H1 (cell line): Measurements from ENCODE around the gene TMEM72. TPM values are rescaled to one million over a fixed set of nuclear protein-coding genes. Genes with fewer than 3 reads are reported as not detected.

ENCODE experiments used
- HDAC2 ChIP-seq, 2 experiments: fragments of 300-600 bp in 1 of 2; sonication (generic) in 1 of 2; IDR thresholded peaks; 2 replicates each; pipeline ENCODE4 v1.6.1; 2011 to 2012; ENCODE audit warnings: low read depth in 2 of 2, low read length in 2 of 2, mild to moderate bottlenecking in 2 of 2, moderate library complexity in 2 of 2, borderline replicate concordance in 1 of 2, inconsistent platforms in 1 of 2
- JUND ChIP-seq: IDR thresholded peaks from 2 replicates; pipeline ENCODE4 v1.6.1; 2011; ENCODE audit warnings: mild to moderate bottlenecking, improper control_type of control experiment, low read length
- polyA plus RNA-seq, 7 experiments: library from polyadenylated mRNA; depleted of rRNA in 3 of 7; stranded (reverse) in 5 of 7; unstranded in 2 of 7; fragments of >200 nt in 5 of 7; fragments of 200-250 nt in 2 of 7; gene quantifications; 1 replicate in 5 of 7; 2 replicates in 1 of 7; 4 replicates in 1 of 7; pipeline versions ENCODE4 v1.2.1 to v1.2.3, GENCODE V29; 2011 to 2013; ENCODE audit warnings: missing spikeins in 2 of 7, mixed read lengths in 2 of 7
- total RNA-seq: library from RNA; stranded (reverse); fragmentation: NEBNext Ultra II Directional; extraction: Animal tissue kit (Norgen Biotek cat#: 25700); gene quantifications from 2 replicates; pipeline ENCODE4 v1.2.1, GENCODE V29; 2021

The TMEM72 gene
- total and polyA plus RNA-seq, 2 of the 8 experiments (the other 6 are each of a cell fraction or from before 2014, with no cell fraction given), result not detected

- no peak for TF ChIP-seq JUND
- TF ChIP-seq HDAC2 (IDR thresholded peaks at IDR 0.05; ENCODE audit: borderline replicate concordance in 1 of 2, low read depth in 2 of 2, low read length in 2 of 2), result no peak
Measured at GRCh38 chr10:44956717-44957706, 45.9 kb downstream of the TMEM72 start (continued).
